Mononuclear cell (primary cell): ENCODE results near the gene NFIB. TPM values are rescaled to one million over a fixed set of nuclear protein-coding genes. Genes with fewer than 3 reads are reported as not detected.

Source experiments
- H3K27me3 ChIP-seq: 2 replicates; pipeline ENCODE4 v1.6.0; 2011; ENCODE audit warnings: low read length, control low read depth; ENCODE audit not compliant: insufficient read depth
- H3K4me1 ChIP-seq: 2 replicates; pipeline ENCODE4 v1.5.1; 2011; ENCODE audit warnings: mild to moderate bottlenecking, low read length, control low read depth; ENCODE audit not compliant: insufficient read depth
- H3K4me3 ChIP-seq: 2 replicates; pipeline ENCODE4 v1.5.1; 2011; ENCODE audit warnings: mild to moderate bottlenecking, low read length, moderate library complexity
- H3K9me3 ChIP-seq: 2 replicates; pipeline ENCODE4 v1.5.1; 2011; ENCODE audit warnings: low read depth, mild to moderate bottlenecking, control low read depth, low read length
- total RNA-seq: library from RNA; depleted of rRNA; stranded (reverse); fragments of >200 nt; gene quantifications from one replicate; pipeline ENCODE4 v1.2.3, GENCODE V29; 2012

Gene NFIB
- total RNA-seq, 1 donor = 0.42 TPM

GRCh38 chr9:14306672-14307660 lies 7.0 kb downstream of the NFIB start:
- no peaks in the 10 kb centered on the region for H3K4me1 ChIP-seq
- no peak overlapping the region for H3K4me3 ChIP-seq
- H3K27me3 ChIP-seq = peaks cover 55% of the 10 kb centered on the region
- H3K9me3 ChIP-seq = no peaks in the 10 kb centered on the region

GRCh38 chr9:14306188-14306587 lies 7.8 kb downstream of the NFIB start:
- Histone ChIP-seq H3K4me1 (no peaks in the 10 kb centered on the region), H3K27me3 (peaks cover 47% of the 10 kb centered on the region), H3K4me3 (no peak overlapping the region), H3K9me3 (no peaks in the 10 kb centered on the region)

- Histone ChIP-seq H3K27me3 (peaks cover 37% of the 10 kb centered on the region), H3K4me3 (no peak overlapping the region), H3K4me1 (no peaks in the 10 kb centered on the region), H3K9me3 (no peaks in the 10 kb centered on the region)
These were observed 9.7 kb downstream of the NFIB start for GRCh38 chr9:14304259-14304658.

GRCh38 chr9:14303521-14303920 lies 10.4 kb downstream of the NFIB start:
- Histone ChIP-seq H3K27me3 (peaks cover 33% of the 10 kb centered on the region), H3K4me3 (no peak overlapping the region), H3K9me3 (no peaks in the 10 kb centered on the region), H3K4me1 (no peaks in the 10 kb centered on the region)

- H3K4me1 ChIP-seq = no peaks in the 10 kb centered on the region
- no peaks in the 10 kb centered on the region for H3K9me3 ChIP-seq
- H3K4me3 ChIP-seq = no peak overlapping the region
- H3K27me3 ChIP-seq = peaks cover 33% of the 10 kb centered on the region
These were observed 10.8 kb downstream of the NFIB start for GRCh38 chr9:14303100-14303499.

DNA sequence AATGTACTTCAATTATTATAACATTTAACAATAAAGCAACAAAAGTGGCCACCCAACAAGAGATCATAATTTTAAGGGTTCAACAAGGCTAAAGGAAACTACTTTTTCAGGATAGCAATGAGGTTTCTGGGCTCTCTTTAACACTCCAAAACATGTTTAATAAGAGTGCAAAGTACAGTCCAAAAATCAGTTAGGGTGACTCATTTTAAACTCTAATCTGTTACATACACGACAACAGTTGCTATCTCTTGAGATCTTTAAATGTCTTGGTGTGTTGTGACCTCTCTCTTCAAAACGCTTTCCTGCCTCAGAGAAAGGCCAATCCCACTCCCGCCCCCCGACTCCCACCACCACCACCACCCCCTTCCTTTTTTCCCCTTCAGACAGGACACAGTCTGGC lies 11.5 kb downstream of the NFIB start:
- H3K4me3 ChIP-seq = no peak overlapping the region
- no peaks in the 10 kb centered on the region for H3K4me1 ChIP-seq

GRCh38 chr9:14301583-14302021 lies 12.3 kb downstream of the NFIB start:
- no peaks in the 10 kb centered on the region for H3K9me3 ChIP-seq
- H3K4me3 ChIP-seq = no peak overlapping the region
- H3K27me3 ChIP-seq = peaks cover 22% of the 10 kb centered on the region
- no peaks in the 10 kb centered on the region for H3K4me1 ChIP-seq

More for the DNA sequence above, 11.5 kb downstream of the NFIB start:
- Histone ChIP-seq H3K9me3 (no peaks in the 10 kb centered on the region), H3K27me3 (peaks cover 29% of the 10 kb centered on the region)

- Histone ChIP-seq H3K4me3 (no peak overlapping the region), H3K4me1 (no peaks in the 10 kb centered on the region), H3K9me3 (no peaks in the 10 kb centered on the region), H3K27me3 (peaks cover 21% of the 10 kb centered on the region)
These were observed 12.9 kb downstream of the NFIB start for GRCh38 chr9:14301006-14301405.

DNA sequence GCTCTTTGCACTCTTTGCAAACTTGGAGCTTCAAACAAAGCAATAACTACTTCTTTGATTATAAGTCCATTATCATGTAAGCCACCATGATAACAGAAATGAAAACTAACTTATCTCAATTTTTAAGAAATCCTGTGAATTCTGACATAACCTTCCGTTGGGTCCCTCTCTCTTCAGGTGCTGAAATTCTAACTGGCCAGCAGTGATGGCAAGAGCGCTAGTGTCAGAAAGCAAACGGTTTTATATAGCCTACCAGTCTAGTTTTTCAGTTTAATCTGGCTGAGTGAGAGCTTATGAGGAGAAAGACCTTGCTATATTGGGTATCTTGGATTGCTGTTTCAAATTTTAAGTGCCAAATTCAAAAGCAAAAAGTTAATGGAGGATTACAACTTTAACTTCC lies 13.4 kb downstream of the NFIB start:
- H3K9me3 ChIP-seq = no peaks in the 10 kb centered on the region
- no peaks in the 10 kb centered on the region for H3K4me1 ChIP-seq
- peaks cover 21% of the 10 kb centered on the region for H3K27me3 ChIP-seq
- no peak overlapping the region for H3K4me3 ChIP-seq

GRCh38 chr9:14300040-14300439 lies 13.9 kb downstream of the NFIB start:
- Histone ChIP-seq H3K4me3 (no peak overlapping the region), H3K4me1 (no peaks in the 10 kb centered on the region), H3K9me3 (no peaks in the 10 kb centered on the region), H3K27me3 (peaks cover 20% of the 10 kb centered on the region)

DNA sequence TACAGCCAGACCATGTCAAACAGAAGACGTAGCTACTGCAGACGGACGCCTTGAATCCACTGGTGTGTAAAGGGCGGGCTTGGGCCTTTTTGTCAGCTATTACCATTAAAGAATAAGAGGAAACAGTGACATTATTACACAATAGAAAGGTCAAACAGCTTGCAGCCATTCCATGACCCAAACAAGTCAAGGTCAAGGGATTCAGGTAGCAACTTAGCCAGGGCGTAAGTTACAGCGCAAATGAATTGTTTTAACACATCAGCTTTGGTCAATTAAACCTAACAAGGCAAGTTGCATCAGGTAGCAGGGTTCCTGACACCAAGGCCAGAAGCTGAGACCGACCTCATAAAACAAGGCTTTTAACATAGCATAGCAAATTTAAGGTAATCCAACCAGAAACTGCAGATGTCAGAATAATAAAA lies 15.3 kb downstream of the NFIB start:
- H3K4me1 ChIP-seq = no peaks in the 10 kb centered on the region
- no peaks in the 10 kb centered on the region for H3K9me3 ChIP-seq
- H3K27me3 ChIP-seq = peaks cover 13% of the 10 kb centered on the region
- H3K4me3 ChIP-seq = no peak overlapping the region

GRCh38 chr9:14296495-14297113 lies 17.3 kb downstream of the NFIB start:
- Histone ChIP-seq H3K4me3 (no peak overlapping the region), H3K27me3 (peaks cover 10% of the 10 kb centered on the region), H3K4me1 (no peaks in the 10 kb centered on the region), H3K9me3 (no peaks in the 10 kb centered on the region)

- H3K4me1 ChIP-seq = no peaks in the 10 kb centered on the region
- no peak overlapping the region for H3K4me3 ChIP-seq
- H3K9me3 ChIP-seq = no peaks in the 10 kb centered on the region
- H3K27me3 ChIP-seq = peaks cover 5% of the 10 kb centered on the region
These were observed 19.3 kb downstream of the NFIB start for GRCh38 chr9:14294659-14295058.

DNA sequence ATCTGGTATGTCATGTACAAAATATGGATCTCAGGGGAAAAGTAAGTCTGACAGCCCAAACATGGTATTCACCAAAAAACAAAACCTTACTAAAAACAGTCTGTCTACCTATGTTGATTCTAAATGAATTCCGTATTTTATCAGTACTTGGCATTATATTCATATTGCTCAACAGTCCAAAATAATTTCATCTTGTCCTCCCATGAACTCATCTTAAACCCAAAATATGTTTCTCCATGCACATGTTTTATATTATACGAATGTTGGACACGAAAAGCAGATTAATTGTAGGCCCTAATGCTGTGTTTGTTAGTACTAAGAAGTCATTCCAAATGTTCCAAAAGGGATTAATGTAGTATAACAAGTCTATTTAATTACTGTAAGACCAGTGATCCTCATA lies 20.1 kb downstream of the NFIB start:
- no peak overlapping the region for H3K4me3 ChIP-seq
- H3K4me1 ChIP-seq = no peaks in the 10 kb centered on the region
- no peaks in the 10 kb centered on the region for H3K9me3 ChIP-seq
- H3K27me3 ChIP-seq = peaks cover 5% of the 10 kb centered on the region

GRCh38 chr9:14292181-14292739 lies 21.7 kb downstream of the NFIB start:
- H3K9me3 ChIP-seq = no peaks in the 10 kb centered on the region
- no peaks in the 10 kb centered on the region for H3K27me3 ChIP-seq
- H3K4me1 ChIP-seq = no peaks in the 10 kb centered on the region
- H3K4me3 ChIP-seq = no peak overlapping the region
